IMR-90 (cell line): ENCODE results near the gene RTBDN.

Experiments used
- BHLHE40 ChIP-seq: fragments of 150-350 bp; IDR thresholded peaks from 2 replicates; pipeline ENCODE4 v1.6.1; 2016; ENCODE audit warnings: mild to moderate bottlenecking, low read depth, low read length
- CEBPB ChIP-seq: IDR thresholded peaks from 2 replicates; pipeline ENCODE4 v1.6.1; 2012; ENCODE audit warnings: low read depth, low read length, improper control_type of control experiment
- MAFK ChIP-seq: IDR thresholded peaks from 2 replicates; pipeline ENCODE4 v1.6.1; 2012; ENCODE audit warnings: low read depth, low read length, improper control_type of control experiment
- MXI1 ChIP-seq: IDR thresholded peaks from 2 replicates; pipeline ENCODE4 v1.6.1; 2012; ENCODE audit warnings: low read depth, mild to moderate bottlenecking, low read length, moderate library complexity, borderline replicate concordance
- POLR2A ChIP-seq: IDR thresholded peaks from 2 replicates; pipeline ENCODE4 v1.6.1; 2012; ENCODE audit warnings: mild to moderate bottlenecking, low read depth, low read length
- RAD21 ChIP-seq: IDR thresholded peaks from 2 replicates; pipeline ENCODE4 v1.6.1; 2012; ENCODE audit warnings: low read length, improper control_type of control experiment

- TF ChIP-seq BHLHE40: no peak
- TF ChIP-seq CEBPB: no peak
- TF ChIP-seq MXI1: no peak
- TF ChIP-seq POLR2A: no peak
- no peak for TF ChIP-seq RAD21
- TF ChIP-seq MAFK: no peak
These were observed 2.1 kb upstream of the RTBDN start for GRCh38 chr19:12836529-12836863.
